Measurements from ENCODE around the gene MALRD1. TPM values are rescaled to one million over a fixed set of nuclear protein-coding genes. Genes with fewer than 3 reads are reported as not detected.

Gene MALRD1
- total and polyA plus RNA-seq, 2 donors from 2014 or later: 2.0 to 2.4 TPM

DNA sequence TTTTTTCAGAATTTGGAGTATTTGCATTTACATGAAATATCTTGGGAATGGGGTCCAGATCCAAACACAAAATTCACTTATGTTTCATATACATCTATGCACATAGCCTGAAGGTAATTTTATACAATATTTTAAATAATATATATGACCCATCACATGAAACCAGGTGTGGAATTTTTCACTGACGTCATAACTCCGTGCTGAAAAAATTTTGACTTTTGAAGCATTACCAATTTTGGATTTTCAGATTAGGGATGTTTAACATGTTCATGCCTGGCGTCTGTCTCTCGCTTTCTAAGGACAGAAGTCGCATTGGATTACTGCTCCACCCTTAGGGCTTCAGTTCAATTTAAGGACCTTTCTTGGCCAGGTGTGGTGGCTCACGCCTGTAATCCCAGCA lies 418.1 kb downstream of the MALRD1 start:
- Histone ChIP-seq H3K9me3 (ENCODE audit: control insufficient read depth in 2 of 3, insufficient read depth in 1 of 3, low read length in 3 of 3) (no peaks in the 10 kb centered on the region), H3K27ac (ENCODE audit: low read depth in 2 of 2, low read length in 2 of 2) (no peak overlapping the region), H3K27me3 (ENCODE audit: control insufficient read depth, insufficient read depth, low read length) (no peaks in the 10 kb centered on the region), H3K9ac (ENCODE audit: low read length in 3 of 3) (no peak overlapping the region), H3K4me1 (ENCODE audit: control insufficient read depth in 2 of 3, insufficient read depth in 2 of 3, low read depth in 1 of 3, low read length in 3 of 3) (no peaks in the 10 kb centered on the region), H3K4me3 (ENCODE audit: low read length in 3 of 3) (no peak overlapping the region), H3K36me3 (ENCODE audit: control insufficient read depth in 2 of 3, insufficient read depth in 3 of 3, low read length in 3 of 3) (no peaks in the 10 kb centered on the region)
- DNase-seq (no peak), FAIRE-seq (no peak)
- intact Hi-C loops (cut with DNase I): no loop called here
- TF ChIP-seq, protein P1, sequence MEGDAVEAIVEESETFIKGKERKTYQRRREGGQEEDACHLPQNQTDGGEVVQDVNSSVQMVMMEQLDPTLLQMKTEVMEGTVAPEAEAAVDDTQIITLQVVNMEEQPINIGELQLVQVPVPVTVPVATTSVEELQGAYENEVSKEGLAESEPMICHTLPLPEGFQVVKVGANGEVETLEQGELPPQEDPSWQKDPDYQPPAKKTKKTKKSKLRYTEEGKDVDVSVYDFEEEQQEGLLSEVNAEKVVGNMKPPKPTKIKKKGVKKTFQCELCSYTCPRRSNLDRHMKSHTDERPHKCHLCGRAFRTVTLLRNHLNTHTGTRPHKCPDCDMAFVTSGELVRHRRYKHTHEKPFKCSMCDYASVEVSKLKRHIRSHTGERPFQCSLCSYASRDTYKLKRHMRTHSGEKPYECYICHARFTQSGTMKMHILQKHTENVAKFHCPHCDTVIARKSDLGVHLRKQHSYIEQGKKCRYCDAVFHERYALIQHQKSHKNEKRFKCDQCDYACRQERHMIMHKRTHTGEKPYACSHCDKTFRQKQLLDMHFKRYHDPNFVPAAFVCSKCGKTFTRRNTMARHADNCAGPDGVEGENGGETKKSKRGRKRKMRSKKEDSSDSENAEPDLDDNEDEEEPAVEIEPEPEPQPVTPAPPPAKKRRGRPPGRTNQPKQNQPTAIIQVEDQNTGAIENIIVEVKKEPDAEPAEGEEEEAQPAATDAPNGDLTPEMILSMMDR (IDR thresholded peaks at IDR 0.05; ENCODE audit: borderline replicate concordance, extremely low read depth, insufficient read depth): no peak

GRCh38 chr10:19468413-19468812 lies 419.8 kb downstream of the MALRD1 start:
- intact Hi-C loops (cut with DNase I): no loop called here
- H3K36me3 ChIP-seq (ENCODE audit: control insufficient read depth in 2 of 3, insufficient read depth in 3 of 3, low read length in 3 of 3): no peaks in the 10 kb centered on the region
- FAIRE-seq (no peak), DNase-seq (no peak)
- no peak overlapping the region for H3K9ac ChIP-seq (ENCODE audit: low read length in 3 of 3)
- TF ChIP-seq, protein P1 (IDR thresholded peaks at IDR 0.05; ENCODE audit: borderline replicate concordance, extremely low read depth, insufficient read depth): no peak
- H3K4me1 ChIP-seq (ENCODE audit: control insufficient read depth in 2 of 3, insufficient read depth in 2 of 3, low read depth in 1 of 3, low read length in 3 of 3): no peaks in the 10 kb centered on the region
- no peak overlapping the region for H3K27ac ChIP-seq (ENCODE audit: low read depth in 2 of 2, low read length in 2 of 2)
- H3K9me3 ChIP-seq (ENCODE audit: control insufficient read depth in 2 of 3, insufficient read depth in 1 of 3, low read length in 3 of 3): no peaks in the 10 kb centered on the region
- no peak overlapping the region for H3K4me3 ChIP-seq (ENCODE audit: low read length in 3 of 3)
- no peaks in the 10 kb centered on the region for H3K27me3 ChIP-seq (ENCODE audit: control insufficient read depth, insufficient read depth, low read length)

DNA sequence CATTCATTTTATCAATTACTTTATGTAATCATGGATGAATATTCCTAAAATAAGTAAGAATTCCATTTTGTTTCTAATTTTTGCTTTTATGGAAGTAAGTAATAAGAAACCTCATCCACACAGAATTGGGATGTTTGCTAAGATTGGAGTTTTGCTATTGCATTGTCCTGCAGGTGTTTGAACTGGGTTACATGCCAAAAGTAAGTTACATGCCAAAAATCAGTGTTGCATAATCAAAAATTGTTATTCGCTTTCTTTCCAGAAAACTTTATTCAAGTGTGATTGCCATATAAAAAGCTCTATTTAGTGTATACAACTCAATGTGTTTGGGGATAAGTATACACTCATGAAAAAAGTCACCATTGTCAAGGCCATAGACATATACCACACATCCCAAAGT lies 420.9 kb downstream of the MALRD1 start:
- H3K9ac ChIP-seq (ENCODE audit: low read length in 3 of 3): no peak overlapping the region
- H3K27ac ChIP-seq (ENCODE audit: low read depth in 2 of 2, low read length in 2 of 2): no peak overlapping the region
- TF ChIP-seq, protein P1 (IDR thresholded peaks at IDR 0.05; ENCODE audit: borderline replicate concordance, extremely low read depth, insufficient read depth): no peak
- no peaks in the 10 kb centered on the region for H3K9me3 ChIP-seq (ENCODE audit: control insufficient read depth in 2 of 3, insufficient read depth in 1 of 3, low read length in 3 of 3)
- H3K4me1 ChIP-seq (ENCODE audit: control insufficient read depth in 2 of 3, insufficient read depth in 2 of 3, low read depth in 1 of 3, low read length in 3 of 3): no peaks in the 10 kb centered on the region
- FAIRE-seq (no peak), DNase-seq (no peak)
- no peaks in the 10 kb centered on the region for H3K27me3 ChIP-seq (ENCODE audit: control insufficient read depth, insufficient read depth, low read length)
- no peak overlapping the region for H3K4me3 ChIP-seq (ENCODE audit: low read length in 3 of 3)
- intact Hi-C loops (cut with DNase I): no loop called here
- H3K36me3 ChIP-seq (ENCODE audit: control insufficient read depth in 2 of 3, insufficient read depth in 3 of 3, low read length in 3 of 3): no peaks in the 10 kb centered on the region

DNA sequence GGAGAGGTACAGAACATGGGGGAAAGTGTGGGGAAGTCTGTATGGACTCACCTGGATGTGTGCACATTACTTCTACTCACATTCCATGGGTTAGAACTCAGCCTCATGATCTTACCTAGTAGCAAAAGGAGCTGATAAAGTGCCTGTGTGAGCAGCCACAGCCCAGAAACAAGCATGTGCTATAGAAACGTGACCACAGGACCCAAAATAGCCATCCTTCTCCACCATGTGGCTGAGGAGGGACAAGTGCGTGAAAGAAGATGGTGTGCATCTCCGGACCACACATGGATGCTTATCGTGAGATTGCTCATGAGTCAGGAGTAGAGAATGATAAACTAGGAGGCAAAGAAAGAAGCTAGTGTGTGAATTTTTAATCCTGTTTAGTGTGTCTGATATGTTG lies 431.3 kb downstream of the MALRD1 start:
- no peaks in the 10 kb centered on the region for H3K36me3 ChIP-seq (ENCODE audit: control insufficient read depth in 2 of 3, insufficient read depth in 3 of 3, low read length in 3 of 3)
- TF ChIP-seq, protein P1 (IDR thresholded peaks at IDR 0.05; ENCODE audit: borderline replicate concordance, extremely low read depth, insufficient read depth): no peak
- FAIRE-seq: no peak

More for the DNA sequence above, 431.3 kb downstream of the MALRD1 start:
- intact Hi-C loops (cut with DNase I): no loop called here
- H3K9ac ChIP-seq (ENCODE audit: low read length in 3 of 3): no peak overlapping the region
- no peak overlapping the region for H3K4me3 ChIP-seq (ENCODE audit: low read length in 3 of 3)
- no peaks in the 10 kb centered on the region for H3K4me1 ChIP-seq (ENCODE audit: control insufficient read depth in 2 of 3, insufficient read depth in 2 of 3, low read depth in 1 of 3, low read length in 3 of 3)
- no peaks in the 10 kb centered on the region for H3K27me3 ChIP-seq (ENCODE audit: control insufficient read depth, insufficient read depth, low read length)
- no peak overlapping the region for H3K27ac ChIP-seq (ENCODE audit: low read depth in 2 of 2, low read length in 2 of 2)
- H3K9me3 ChIP-seq (ENCODE audit: control insufficient read depth in 2 of 3, insufficient read depth in 1 of 3, low read length in 3 of 3): no peaks in the 10 kb centered on the region
- no peak for DNase-seq

All from kidney (tissue), 14 donors.